SJSA1 (cell line): ENCODE measurements around the gene TBC1D25. TPM values are rescaled to one million over a fixed set of nuclear protein-coding genes. Genes with fewer than 3 reads are reported as not detected.
A peak's percentile ranks its signal among the peaks of the same experiment; 100 is the strongest.

Experiments
- DNase-seq, 2 experiments: peaks; one replicate each; pipeline ENCODE4 v3.0.0-alpha.2; 2015 to 2020; ENCODE audit warnings: low spot score in 2 of 2, low read depth in 1 of 2
- H3K27ac ChIP-seq: fragments of 250-450 bp; sonication (Bioruptor Pico); 2 replicates; pipeline ENCODE4 v1.5.1; 2020; ENCODE audit warnings: mild to moderate bottlenecking, moderate library complexity
- H3K27me3 ChIP-seq: fragments of 250-450 bp; sonication (Bioruptor Pico); replicated peaks from 2 replicates; pipeline ENCODE4 v1.5.1; 2020; ENCODE audit warnings: mild to moderate bottlenecking, moderate library complexity
- H3K36me3 ChIP-seq: fragments of 250-450 bp; sonication (Bioruptor Pico); 2 replicates; pipeline ENCODE4 v1.5.1; 2020; ENCODE audit warnings: mild to moderate bottlenecking
- H3K4me1 ChIP-seq: fragments of 250-450 bp; sonication (Bioruptor Pico); replicated peaks from 2 replicates; pipeline ENCODE4 v1.6.1; 2021; ENCODE audit warnings: mild to moderate bottlenecking
- H3K4me3 ChIP-seq: fragments of 250-450 bp; sonication (Bioruptor Pico); 2 replicates; pipeline ENCODE4 v1.5.1; 2020; ENCODE audit warnings: mild to moderate bottlenecking
- H3K9me3 ChIP-seq: fragments of 250-450 bp; sonication (Bioruptor Pico); replicated peaks from 2 replicates; pipeline ENCODE4 v1.5.1; 2020; ENCODE audit warnings: mild to moderate bottlenecking
- total RNA-seq: library from RNA; depleted of rRNA; stranded (reverse); fragments of >200 nt; shearing (Covaris generic); gene quantifications from 2 replicates; pipeline ENCODE4 v1.2.3, GENCODE V29; 2014; rRNA removed

TBC1D25 gene, protein sequence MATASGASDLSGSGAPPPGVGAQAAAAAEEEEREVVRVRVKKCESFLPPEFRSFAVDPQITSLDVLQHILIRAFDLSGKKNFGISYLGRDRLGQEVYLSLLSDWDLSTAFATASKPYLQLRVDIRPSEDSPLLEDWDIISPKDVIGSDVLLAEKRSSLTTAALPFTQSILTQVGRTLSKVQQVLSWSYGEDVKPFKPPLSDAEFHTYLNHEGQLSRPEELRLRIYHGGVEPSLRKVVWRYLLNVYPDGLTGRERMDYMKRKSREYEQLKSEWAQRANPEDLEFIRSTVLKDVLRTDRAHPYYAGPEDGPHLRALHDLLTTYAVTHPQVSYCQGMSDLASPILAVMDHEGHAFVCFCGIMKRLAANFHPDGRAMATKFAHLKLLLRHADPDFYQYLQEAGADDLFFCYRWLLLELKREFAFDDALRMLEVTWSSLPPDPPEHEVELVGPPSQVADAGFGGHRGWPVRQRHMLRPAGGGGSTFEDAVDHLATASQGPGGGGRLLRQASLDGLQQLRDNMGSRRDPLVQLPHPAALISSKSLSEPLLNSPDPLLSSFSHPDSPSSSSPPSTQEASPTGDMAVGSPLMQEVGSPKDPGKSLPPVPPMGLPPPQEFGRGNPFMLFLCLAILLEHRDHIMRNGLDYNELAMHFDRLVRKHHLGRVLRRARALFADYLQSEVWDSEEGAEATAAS
- total RNA-seq: 6.5 and 24.1 TPM in 2 replicates

- DNase-seq: peak; percentile 92 to 97
- no peaks in the 10 kb centered on the region for H3K9me3 ChIP-seq
- peak within 1 kb of the TSS; percentile 68 for H3K27ac ChIP-seq
- peak within 1 kb of the TSS; percentile 62 for H3K4me3 ChIP-seq
- no peaks in the 10 kb centered on the region for H3K27me3 ChIP-seq
- 0 out of 2 replicates have a peak, but pooled peaks cover 2% of the 10 kb centered on the region for H3K36me3 ChIP-seq
- H3K4me1 ChIP-seq: peaks cover 10% of the 10 kb centered on the region
Observed at GRCh38 chrX:48539345-48540027, at the start of gene TBC1D25. TBC1D25 (plus strand) TSS chrX:48539714; CDS start chrX:48539798, 84 bp downstream.

GRCh38 chrX:48489892-48490291, 49.6 kb upstream of the TBC1D25 start:
- Histone ChIP-seq H3K9me3 (peaks cover 7% of the 10 kb centered on the region; the same call in 1 of the 2 replicates), H3K4me3 (no peak overlapping the region), H3K27ac (peak overlapping the region; percentile 13; the same call in 1 of the 2 replicates), H3K36me3 (peaks cover 27% of the 10 kb centered on the region), H3K27me3 (no peaks in the 10 kb centered on the region), H3K4me1 (peaks cover 61% of the 10 kb centered on the region)
- no peak for DNase-seq

GRCh38 chrX:48490661-48491060, 48.9 kb upstream of the TBC1D25 start:
- peak overlapping the region; percentile 13; the same call in 1 of the 2 replicates for H3K27ac ChIP-seq
- H3K36me3 ChIP-seq: peaks cover 21% of the 10 kb centered on the region

GRCh38 chrX:48491809-48492208, 47.7 kb upstream of the TBC1D25 start:
- Histone ChIP-seq H3K36me3 (peaks cover 9% of the 10 kb centered on the region), H3K27me3 (no peaks in the 10 kb centered on the region), H3K4me1 (peaks cover 55% of the 10 kb centered on the region), H3K27ac (peak overlapping the region; percentile 64), H3K9me3 (peaks cover 7% of the 10 kb centered on the region; the same call in 1 of the 2 replicates), H3K4me3 (no peak overlapping the region)
- no peak for DNase-seq

More at GRCh38 chrX:48490661-48491060, 48.9 kb upstream of the TBC1D25 start:
- DNase-seq: no peak
- no peaks in the 10 kb centered on the region for H3K27me3 ChIP-seq
- H3K4me1 ChIP-seq: peaks cover 61% of the 10 kb centered on the region
- no peak overlapping the region for H3K4me3 ChIP-seq
- H3K9me3 ChIP-seq: peaks cover 7% of the 10 kb centered on the region; the same call in 1 of the 2 replicates

DNA sequence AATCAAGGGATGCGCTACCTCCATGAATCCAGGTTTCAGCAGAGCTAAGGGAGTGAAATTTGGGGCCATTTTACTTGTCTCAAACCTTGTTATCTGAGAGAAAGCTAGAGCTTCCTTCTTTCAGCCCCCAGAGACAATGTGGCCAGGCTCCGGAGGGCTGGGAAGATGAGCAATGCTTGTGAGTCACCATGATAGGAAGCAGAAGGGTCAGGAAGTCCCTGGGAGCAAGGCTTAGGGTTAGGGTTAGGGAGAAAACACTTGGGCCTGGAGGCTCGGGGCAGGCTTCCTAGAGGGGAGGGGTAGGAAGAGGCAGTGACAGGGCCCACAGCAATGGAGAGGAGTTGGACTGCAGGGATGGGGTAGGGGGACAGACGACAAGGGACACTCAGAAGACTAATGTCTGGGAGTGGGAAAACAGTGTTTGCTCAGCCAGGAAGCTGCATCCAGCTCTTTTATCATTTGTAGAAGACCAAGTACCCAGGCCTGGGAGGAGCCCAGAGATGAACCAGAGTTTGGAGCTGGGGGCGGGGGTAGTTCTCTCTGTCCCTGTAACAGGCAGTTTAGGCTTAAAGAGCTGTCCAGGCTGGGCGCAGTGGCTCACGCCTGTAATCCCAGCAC, 47.1 kb upstream of the TBC1D25 start:
- H3K4me1 ChIP-seq: peaks cover 53% of the 10 kb centered on the region
- peaks cover 7% of the 10 kb centered on the region; the same call in 1 of the 2 replicates for H3K9me3 ChIP-seq
- peak overlapping the region; percentile 64 for H3K27ac ChIP-seq
- no peak overlapping the region for H3K4me3 ChIP-seq
- DNase-seq: peak; percentile 57 to 60
- H3K27me3 ChIP-seq: no peaks in the 10 kb centered on the region
- H3K36me3 ChIP-seq: peaks cover 8% of the 10 kb centered on the region

GRCh38 chrX:48493890-48494364, 45.6 kb upstream of the TBC1D25 start:
- Histone ChIP-seq H3K4me1 (peaks cover 54% of the 10 kb centered on the region), H3K4me3 (no peak overlapping the region), H3K36me3 (no peaks in the 10 kb centered on the region), H3K9me3 (no peaks in the 10 kb centered on the region), H3K27ac (no peak overlapping the region), H3K27me3 (no peaks in the 10 kb centered on the region)
- no peak for DNase-seq

DNA sequence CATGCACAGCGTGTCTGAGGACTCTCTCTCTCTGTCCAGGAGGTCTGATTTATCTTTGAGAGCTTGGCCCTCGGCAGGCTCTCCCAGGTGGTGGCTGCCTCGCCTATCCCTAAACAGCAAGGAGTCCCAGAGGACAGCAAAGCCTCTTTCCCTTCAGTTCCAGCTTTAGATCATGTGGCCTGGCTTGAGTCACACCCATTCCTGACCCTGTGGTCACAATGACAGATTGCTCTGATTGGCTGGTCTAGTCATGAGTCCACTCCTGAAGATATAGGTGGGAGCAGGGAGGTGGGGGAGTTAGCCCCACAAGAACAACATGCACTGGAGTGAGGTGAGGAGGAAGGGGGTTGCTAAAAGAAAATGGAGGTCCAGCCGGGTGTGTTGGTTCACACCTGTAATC, 42.9 kb upstream of the TBC1D25 start:
- Histone ChIP-seq H3K9me3 (no peaks in the 10 kb centered on the region), H3K4me1 (peaks cover 45% of the 10 kb centered on the region), H3K27ac (no peak overlapping the region), H3K27me3 (no peaks in the 10 kb centered on the region), H3K4me3 (no peak overlapping the region), H3K36me3 (no peaks in the 10 kb centered on the region)
- no peak for DNase-seq

DNA sequence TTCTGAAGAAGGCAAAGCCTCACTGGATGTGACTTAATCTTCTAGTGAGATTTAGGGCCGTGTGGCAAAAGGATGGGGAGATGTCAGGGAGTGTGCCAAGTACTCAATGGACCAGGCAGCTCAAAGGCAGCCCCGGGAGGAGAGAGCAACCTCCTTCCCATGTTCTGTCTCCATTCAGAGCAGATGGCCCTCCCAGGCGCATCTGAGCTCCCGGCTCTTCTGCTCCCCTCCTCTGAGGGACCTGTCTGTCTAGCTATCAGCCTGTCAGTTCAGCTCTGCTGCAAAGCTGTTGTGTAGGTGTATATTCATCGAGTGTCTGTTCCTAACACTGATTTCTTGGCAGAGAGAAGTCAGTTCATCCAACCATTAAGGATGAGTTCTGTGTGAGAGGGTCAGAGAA, 41.6 kb upstream of the TBC1D25 start:
- Histone ChIP-seq H3K4me3 (no peak overlapping the region), H3K27ac (peak overlapping the region; percentile 73), H3K4me1 (peaks cover 33% of the 10 kb centered on the region), H3K9me3 (no peaks in the 10 kb centered on the region), H3K27me3 (no peaks in the 10 kb centered on the region), H3K36me3 (no peaks in the 10 kb centered on the region)
- no peak for DNase-seq

- no peak overlapping the region for H3K4me3 ChIP-seq
- H3K9me3 ChIP-seq: no peaks in the 10 kb centered on the region
- H3K36me3 ChIP-seq: no peaks in the 10 kb centered on the region
- no peaks in the 10 kb centered on the region for H3K27me3 ChIP-seq
- peak overlapping the region; percentile 73 for H3K27ac ChIP-seq
- DNase-seq: peak; percentile 82 to 83
- H3K4me1 ChIP-seq: peaks cover 28% of the 10 kb centered on the region
Observed at GRCh38 chrX:48498374-48498809, 41.1 kb upstream of the TBC1D25 start.

GRCh38 chrX:48504261-48504660, 35.3 kb upstream of the TBC1D25 start:
- no peak for DNase-seq
- Histone ChIP-seq H3K4me3 (no peak overlapping the region), H3K36me3 (no peaks in the 10 kb centered on the region), H3K27me3 (no peaks in the 10 kb centered on the region), H3K4me1 (peaks cover 1% of the 10 kb centered on the region; the same call in 1 of the 2 replicates), H3K27ac (no peak overlapping the region), H3K9me3 (no peaks in the 10 kb centered on the region)

GRCh38 chrX:48505481-48505880, 34.0 kb upstream of the TBC1D25 start:
- Histone ChIP-seq H3K4me1 (peaks cover 4% of the 10 kb centered on the region), H3K36me3 (no peaks in the 10 kb centered on the region), H3K27ac (no peak overlapping the region), H3K27me3 (no peaks in the 10 kb centered on the region), H3K9me3 (no peaks in the 10 kb centered on the region), H3K4me3 (no peak overlapping the region)
- DNase-seq: no peak

DNA sequence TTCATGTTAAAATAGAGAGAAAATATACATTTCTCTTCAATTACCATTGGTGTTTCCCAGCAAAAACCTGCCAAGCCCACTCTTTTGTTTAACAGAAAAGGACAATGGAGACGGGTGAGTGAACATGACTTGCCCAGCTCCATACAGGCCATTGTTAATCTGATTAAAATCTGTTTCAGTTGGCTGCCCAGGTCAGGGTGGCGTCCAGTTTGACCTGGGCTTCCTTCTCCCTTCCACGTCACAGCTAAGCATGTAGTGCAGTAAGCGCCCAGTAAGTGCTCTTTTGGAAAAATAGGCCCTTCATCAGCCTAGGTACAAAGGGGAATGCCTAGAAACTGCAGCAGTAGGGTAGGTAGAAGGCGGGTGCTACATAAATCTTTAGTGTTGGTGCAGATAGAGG, 32.3 kb upstream of the TBC1D25 start:
- Histone ChIP-seq H3K4me3 (no peak overlapping the region), H3K27ac (no peak overlapping the region), H3K4me1 (peaks cover 4% of the 10 kb centered on the region), H3K27me3 (no peaks in the 10 kb centered on the region), H3K9me3 (no peaks in the 10 kb centered on the region), H3K36me3 (no peaks in the 10 kb centered on the region)
- DNase-seq: no peak
